ENCODE data around the gene FCN1.

Gene FCN1

GRCh38 chr9:134937164-134937555 lies 19.4 kb upstream of the FCN1 start:
- DNase-seq (ENCODE audit: low read depth in 2 of 2), result no peak

GRCh38 chr9:134936346-134937163 lies 18.8 kb upstream of the FCN1 start:
- no peak for DNase-seq (ENCODE audit: low read depth in 2 of 2)

- DNase-seq (ENCODE audit: low read depth in 2 of 2), result no peak
Measured at GRCh38 chr9:134935701-134936345, 18.1 kb upstream of the FCN1 start.

GRCh38 chr9:134935056-134935640 lies 17.4 kb upstream of the FCN1 start:
- DNase-seq (ENCODE audit: low read depth in 2 of 2), result no peak

GRCh38 chr9:134933076-134933659 lies 15.5 kb upstream of the FCN1 start:
- no peak for DNase-seq (ENCODE audit: low read depth in 2 of 2)

- DNase-seq (ENCODE audit: low read depth in 2 of 2), result no peak
Measured at GRCh38 chr9:134932606-134933005, 14.9 kb upstream of the FCN1 start.

GRCh38 chr9:134932171-134932570 lies 14.5 kb upstream of the FCN1 start:
- DNase-seq (ENCODE audit: low read depth in 2 of 2), result no peak

GRCh38 chr9:134930398-134930797 lies 12.7 kb upstream of the FCN1 start:
- no peak for DNase-seq (ENCODE audit: low read depth in 2 of 2)

- DNase-seq (ENCODE audit: low read depth in 2 of 2), result no peak
Measured at GRCh38 chr9:134929193-134930158, 11.8 kb upstream of the FCN1 start.

- DNase-seq (ENCODE audit: low read depth in 2 of 2), result no peak
Measured at GRCh38 chr9:134928436-134929192, 10.9 kb upstream of the FCN1 start.

- DNase-seq (ENCODE audit: low read depth in 2 of 2), result no peak
Measured at GRCh38 chr9:134925011-134925511, 7.3 kb upstream of the FCN1 start.

GRCh38 chr9:134923466-134923865 lies 5.8 kb upstream of the FCN1 start:
- no peak for DNase-seq (ENCODE audit: low read depth in 2 of 2)

- no peak for DNase-seq (ENCODE audit: low read depth in 2 of 2)
Measured at GRCh38 chr9:134922932-134923240, 5.2 kb upstream of the FCN1 start.

GRCh38 chr9:134922066-134922931 lies 4.6 kb upstream of the FCN1 start:
- DNase-seq (ENCODE audit: low read depth in 2 of 2), result no peak

- no peak for DNase-seq (ENCODE audit: low read depth in 2 of 2)
Measured at GRCh38 chr9:134919303-134919702, 1.6 kb upstream of the FCN1 start.

GRCh38 chr9:134918646-134919045 lies 934 bp upstream of the FCN1 start:
- DNase-seq (ENCODE audit: low read depth in 2 of 2), result no peak

- no peak for DNase-seq (ENCODE audit: low read depth in 2 of 2)
Measured at GRCh38 chr9:134916161-134916665, 1.5 kb downstream of the FCN1 start.

GRCh38 chr9:134915046-134915985 lies 2.4 kb downstream of the FCN1 start:
- no peak for DNase-seq (ENCODE audit: low read depth in 2 of 2)

- no peak for DNase-seq (ENCODE audit: low read depth in 2 of 2)
Measured at GRCh38 chr9:134914501-134914834, 3.2 kb downstream of the FCN1 start.
